Prostate gland (tissue), 2 donors: Measurements from ENCODE around the gene NPIPA1.
"Not testable (repeated sequence)": the region's sequence is repeated elsewhere in the genome, so short reads cannot be mapped to it uniquely, and the experiment has no call there.

Experiments used
- CTCF ChIP-seq, 4 experiments: fragments of 200-600 bp in 2 of 4; fragments of 450-650 bp in 2 of 4; sonication (generic) in 2 of 4; IDR thresholded peaks; 1 replicate in 3 of 4; 2 replicates in 1 of 4; pipeline ENCODE4 v1.5.1; 2016 to 2019; ENCODE audit warnings: antibody characterized with exemption in 4 of 4, mild to moderate bottlenecking in 2 of 4, moderate library complexity in 2 of 4
- POLR2A ChIP-seq: fragments of 450-650 bp; IDR thresholded peaks from one replicate; pipeline ENCODE4 v1.6.1; 2016; ENCODE audit warnings: antibody characterized with exemption, mild to moderate bottlenecking
- POLR2AphosphoS5 ChIP-seq: sonication (generic); formaldehyde crosslinking; IDR thresholded peaks from one replicate; pipeline ENCODE4 v1.6.1; 2017; ENCODE audit warnings: antibody characterized with exemption

GRCh38 chr16:14976971-14977736 lies 39.9 kb downstream of the NPIPA1 start:
- not testable (repeated sequence) for TF ChIP-seq CTCF (IDR thresholded peaks at IDR 0.05); POLR2AphosphoS5; POLR2A
